HFFc6 (cell line): ENCODE measurements around the gene NES. TPM values are rescaled to one million over a fixed set of nuclear protein-coding genes. Genes with fewer than 3 reads are reported as not detected.

Experiments used
- DNase-seq: peaks from one replicate; pipeline ENCODE4 v3.0.0-alpha.2; 2018
- H3K27ac Mint-ChIP-seq: 2 replicates; pipeline ENCODE4 v1.8.0; 2020; ENCODE audit warnings: mild to moderate bottlenecking, mixed read lengths
- H3K27me3 Mint-ChIP-seq: 2 replicates; pipeline ENCODE4 v1.8.0; 2021; ENCODE audit warnings: mild to moderate bottlenecking, moderate library complexity, mixed read lengths; ENCODE audit not compliant: insufficient read depth
- H3K36me3 Mint-ChIP-seq: 2 replicates; pipeline ENCODE4 v1.8.0; 2021; ENCODE audit warnings: low read depth, mixed read lengths
- H3K4me1 Mint-ChIP-seq: 2 replicates; pipeline ENCODE4 v1.8.0; 2020; ENCODE audit warnings: low read depth, mixed read lengths
- H3K4me3 Mint-ChIP-seq: 2 replicates; pipeline ENCODE4 v1.8.0; 2020; ENCODE audit warnings: mild to moderate bottlenecking, moderate library complexity, mixed read lengths
- H3K9me3 Mint-ChIP-seq: 2 replicates; pipeline ENCODE4 v1.8.0; 2020; ENCODE audit warnings: mild to moderate bottlenecking, mixed read lengths
- total RNA-seq, 6 experiments: library from RNA; stranded (reverse); fragmentation: NEBNext Ultra II Directional; extraction: Animal tissue kit (Norgen Biotek cat#: 25700); gene quantifications; 2 replicates in 1 of 6; 3 replicates in 5 of 6; pipeline ENCODE4 v1.2.3, GENCODE V29; 2021
- TF ChIP-seq, protein P1 (sequence below): fragments of 200-600 bp; sonication (generic); IDR thresholded peaks from 2 replicates; pipeline ENCODE4 v1.5.0; 2021; ENCODE audit warnings: antibody characterized with exemption, mild to moderate bottlenecking

NES gene
- total RNA-seq, 6 experiments from 2014 or later, result 106 to 126 (median 116) TPM

DNA sequence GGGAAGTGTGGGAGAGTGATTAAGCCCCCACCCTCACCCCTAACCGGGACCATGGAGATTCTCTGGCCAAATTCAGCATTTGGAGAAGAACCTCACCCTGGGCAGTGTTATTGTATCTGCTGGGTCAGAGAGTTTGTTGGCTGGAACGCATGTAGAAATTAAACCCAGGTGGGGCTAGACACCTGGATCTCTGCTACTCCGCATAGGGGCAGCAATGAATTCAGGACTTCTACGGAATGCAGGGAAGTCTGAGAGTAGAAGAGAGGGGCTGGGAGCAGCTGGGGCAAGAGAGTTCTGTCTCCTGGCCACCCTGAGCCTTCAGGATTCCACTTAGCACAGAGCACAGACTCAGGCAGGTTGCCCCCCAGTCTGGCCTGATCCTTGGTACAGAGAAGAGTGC lies 31.8 kb upstream of the NES start:
- H3K27me3 Mint-ChIP-seq, result peaks cover 1% of the 10 kb centered on the region
- H3K4me3 Mint-ChIP-seq, result no peak overlapping the region
- no peaks in the 10 kb centered on the region for H3K36me3 Mint-ChIP-seq
- DNase-seq, result no peak
- H3K4me1 Mint-ChIP-seq, result peaks cover 94% of the 10 kb centered on the region
- TF ChIP-seq, protein P1, sequence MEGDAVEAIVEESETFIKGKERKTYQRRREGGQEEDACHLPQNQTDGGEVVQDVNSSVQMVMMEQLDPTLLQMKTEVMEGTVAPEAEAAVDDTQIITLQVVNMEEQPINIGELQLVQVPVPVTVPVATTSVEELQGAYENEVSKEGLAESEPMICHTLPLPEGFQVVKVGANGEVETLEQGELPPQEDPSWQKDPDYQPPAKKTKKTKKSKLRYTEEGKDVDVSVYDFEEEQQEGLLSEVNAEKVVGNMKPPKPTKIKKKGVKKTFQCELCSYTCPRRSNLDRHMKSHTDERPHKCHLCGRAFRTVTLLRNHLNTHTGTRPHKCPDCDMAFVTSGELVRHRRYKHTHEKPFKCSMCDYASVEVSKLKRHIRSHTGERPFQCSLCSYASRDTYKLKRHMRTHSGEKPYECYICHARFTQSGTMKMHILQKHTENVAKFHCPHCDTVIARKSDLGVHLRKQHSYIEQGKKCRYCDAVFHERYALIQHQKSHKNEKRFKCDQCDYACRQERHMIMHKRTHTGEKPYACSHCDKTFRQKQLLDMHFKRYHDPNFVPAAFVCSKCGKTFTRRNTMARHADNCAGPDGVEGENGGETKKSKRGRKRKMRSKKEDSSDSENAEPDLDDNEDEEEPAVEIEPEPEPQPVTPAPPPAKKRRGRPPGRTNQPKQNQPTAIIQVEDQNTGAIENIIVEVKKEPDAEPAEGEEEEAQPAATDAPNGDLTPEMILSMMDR, result no peak
- H3K9me3 Mint-ChIP-seq, result no peaks in the 10 kb centered on the region
- H3K27ac Mint-ChIP-seq, result peak overlapping the region; percentile 81

DNA sequence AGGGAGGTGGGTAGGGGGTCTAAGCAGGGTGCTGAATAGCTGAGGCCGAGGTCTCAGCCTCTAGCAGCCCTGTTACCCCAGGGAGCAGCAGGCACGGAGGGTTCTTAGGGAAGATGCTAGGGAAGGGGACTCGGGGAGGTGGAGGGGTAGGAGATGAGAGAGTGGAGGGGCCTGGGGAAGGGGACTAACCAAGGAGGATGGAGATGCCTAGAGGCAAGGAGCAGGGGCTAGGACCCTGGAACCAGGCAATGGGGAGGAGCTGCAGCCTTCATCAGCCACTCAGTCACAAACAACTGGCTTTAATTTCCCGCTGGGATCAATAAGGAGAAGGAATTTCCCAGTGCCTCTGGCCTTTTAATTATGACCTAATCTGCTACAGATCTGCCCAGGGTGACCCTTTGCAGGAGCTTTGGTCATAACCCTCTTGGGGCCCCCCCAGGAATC lies 31.0 kb upstream of the NES start:
- H3K9me3 Mint-ChIP-seq, result no peaks in the 10 kb centered on the region
- no peak for DNase-seq
- no peaks in the 10 kb centered on the region for H3K36me3 Mint-ChIP-seq
- peak overlapping the region; percentile 81 for H3K27ac Mint-ChIP-seq
- peaks cover 99% of the 10 kb centered on the region for H3K4me1 Mint-ChIP-seq
- TF ChIP-seq, protein P1, result no peak
- H3K4me3 Mint-ChIP-seq, result peak overlapping the region; percentile 54
- H3K27me3 Mint-ChIP-seq, result peaks cover 4% of the 10 kb centered on the region

- Mint-ChIP-seq H3K9me3 (no peaks in the 10 kb centered on the region), H3K4me1 (peaks cover 95% of the 10 kb centered on the region)
These were observed 30.4 kb upstream of the NES start for GRCh38 chr1:156707417-156708217.

DNA sequence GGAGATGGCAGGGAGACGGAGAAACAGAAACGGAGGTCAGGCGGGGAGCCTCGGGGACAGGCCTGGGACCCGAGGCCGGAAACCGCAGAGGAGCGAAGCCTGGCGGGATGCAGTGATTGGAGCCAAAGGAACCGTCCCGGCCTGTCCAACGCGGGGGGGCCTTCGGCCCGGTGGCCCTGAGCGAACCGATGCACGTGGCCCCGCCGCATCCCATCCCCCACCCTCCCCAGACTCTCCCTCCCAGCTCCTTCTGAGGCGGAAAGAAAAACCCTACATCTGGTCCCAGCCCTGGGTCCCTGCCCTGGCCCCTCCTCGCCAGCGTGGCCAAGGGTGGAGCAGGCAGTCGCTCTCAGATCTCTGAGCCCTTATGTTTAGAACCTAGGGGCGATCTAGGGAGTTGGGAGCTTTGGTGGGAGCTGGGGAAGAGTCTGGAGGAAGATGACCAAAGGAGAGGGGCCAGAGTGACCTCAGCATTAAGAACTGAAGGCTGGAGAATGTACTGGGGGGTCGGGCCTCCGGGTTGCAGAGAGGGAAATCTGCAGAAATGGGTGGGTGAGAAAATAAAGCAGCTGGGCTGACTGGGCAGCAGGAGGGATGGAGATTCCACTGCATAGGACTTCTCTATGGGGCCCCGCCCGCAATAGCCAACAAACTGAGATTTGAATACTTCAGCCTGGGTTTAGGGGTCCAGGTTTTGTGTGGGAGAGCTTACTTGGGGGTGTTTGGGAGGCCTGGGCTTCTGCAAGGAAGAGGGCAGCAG lies 29.6 kb upstream of the NES start:
- peak overlapping the region; percentile 80 for H3K27ac Mint-ChIP-seq
- DNase-seq, result no peak
- H3K4me3 Mint-ChIP-seq, result peak overlapping the region; percentile 84
- H3K9me3 Mint-ChIP-seq, result no peaks in the 10 kb centered on the region
- H3K27me3 Mint-ChIP-seq, result peaks cover 7% of the 10 kb centered on the region
- peaks cover 88% of the 10 kb centered on the region for H3K4me1 Mint-ChIP-seq
- no peaks in the 10 kb centered on the region for H3K36me3 Mint-ChIP-seq
- TF ChIP-seq, protein P1, result no peak

More at GRCh38 chr1:156707417-156708217, 30.4 kb upstream of the NES start:
- Mint-ChIP-seq H3K27me3 (peaks cover 4% of the 10 kb centered on the region), H3K36me3 (no peaks in the 10 kb centered on the region), H3K4me3 (peak overlapping the region; percentile 54; the same call in 1 of the 2 replicates), H3K27ac (peak overlapping the region; percentile 81)
- no peak for DNase-seq
- TF ChIP-seq, protein P1, result no peak

DNA sequence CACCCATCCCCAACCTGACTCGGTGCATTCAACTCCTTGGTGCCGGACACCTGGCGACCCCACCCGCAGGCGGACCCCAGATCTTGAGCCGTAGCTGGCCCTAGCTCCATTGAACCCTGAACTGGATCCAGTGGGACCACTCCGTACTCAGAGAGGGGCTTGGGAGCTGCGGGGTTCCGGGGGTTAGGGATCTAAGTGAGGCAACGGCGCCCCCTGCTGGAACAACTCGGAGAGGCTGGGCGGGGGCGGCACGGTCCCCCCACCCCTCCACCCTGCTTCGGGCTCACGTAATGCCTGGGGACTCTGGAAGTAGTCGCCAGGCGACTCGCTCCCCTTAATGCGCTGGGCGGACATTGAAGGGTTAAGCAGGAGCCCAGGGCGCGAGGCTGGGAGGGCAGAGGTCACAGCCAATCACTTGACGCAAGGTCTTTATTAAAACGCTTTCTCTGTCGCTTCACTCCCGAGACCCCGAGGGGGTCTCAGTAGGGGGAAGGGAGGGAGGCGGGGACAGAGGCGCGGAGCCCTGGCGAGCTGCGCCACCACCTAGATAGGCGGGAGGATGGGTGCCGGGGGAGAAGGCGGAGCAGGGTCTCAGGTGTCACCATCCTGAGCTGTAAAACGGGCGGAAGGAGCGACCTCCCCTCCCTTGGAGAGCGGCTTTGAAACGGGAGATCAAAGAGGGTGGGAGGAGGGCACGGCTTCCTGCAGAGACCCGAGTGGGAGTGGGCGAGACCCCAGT lies 28.9 kb upstream of the NES start:
- Mint-ChIP-seq H3K27me3 (peaks cover 7% of the 10 kb centered on the region), H3K9me3 (no peaks in the 10 kb centered on the region), H3K4me3 (peak overlapping the region; percentile 84), H3K27ac (peak overlapping the region; percentile 80), H3K36me3 (no peaks in the 10 kb centered on the region), H3K4me1 (peaks cover 80% of the 10 kb centered on the region)
- DNase-seq, result no peak
- TF ChIP-seq, protein P1, result peak; percentile 97
